GM18519 (cell line): ENCODE data around the gene ZNF462.

Source experiments
- ATAC-seq: cut with Tn5 transposase; IDR thresholded peaks from one replicate; pipeline ENCODE4 v1.9.1; 2021; ENCODE audit warnings: mild to moderate bottlenecking, moderate library complexity; ENCODE audit not compliant: unreplicated experiment, low FRiP score

Gene ZNF462

DNA sequence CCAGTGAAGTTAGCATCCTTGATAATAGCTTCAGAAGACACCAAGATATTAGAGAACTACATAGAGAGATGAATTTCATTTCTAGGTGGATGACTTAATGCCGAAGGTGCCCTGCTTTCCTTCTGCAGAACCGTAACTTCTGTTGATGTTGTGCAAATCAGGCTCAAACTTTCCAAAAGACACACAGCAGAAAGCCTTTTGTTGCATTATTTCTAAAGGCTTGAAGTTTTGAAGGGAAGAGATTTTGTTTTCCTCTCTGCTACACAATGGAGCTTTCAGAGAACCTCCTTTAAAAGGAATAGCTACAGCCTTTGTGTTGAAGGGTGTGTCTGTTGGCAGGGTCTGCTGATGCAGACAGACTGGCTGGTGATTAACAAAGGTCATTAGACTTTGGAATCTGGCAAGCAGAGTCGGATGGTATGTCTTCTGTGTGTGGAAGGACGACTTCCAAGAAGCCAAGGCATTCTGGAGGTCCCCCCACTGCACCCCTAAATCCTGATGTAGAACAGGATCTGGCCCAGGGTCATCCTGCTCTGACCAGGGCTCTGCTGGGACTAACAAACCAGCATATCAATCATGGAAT is 57.8 kb downstream of the ZNF462 start:
- ATAC-seq: no peak

DNA sequence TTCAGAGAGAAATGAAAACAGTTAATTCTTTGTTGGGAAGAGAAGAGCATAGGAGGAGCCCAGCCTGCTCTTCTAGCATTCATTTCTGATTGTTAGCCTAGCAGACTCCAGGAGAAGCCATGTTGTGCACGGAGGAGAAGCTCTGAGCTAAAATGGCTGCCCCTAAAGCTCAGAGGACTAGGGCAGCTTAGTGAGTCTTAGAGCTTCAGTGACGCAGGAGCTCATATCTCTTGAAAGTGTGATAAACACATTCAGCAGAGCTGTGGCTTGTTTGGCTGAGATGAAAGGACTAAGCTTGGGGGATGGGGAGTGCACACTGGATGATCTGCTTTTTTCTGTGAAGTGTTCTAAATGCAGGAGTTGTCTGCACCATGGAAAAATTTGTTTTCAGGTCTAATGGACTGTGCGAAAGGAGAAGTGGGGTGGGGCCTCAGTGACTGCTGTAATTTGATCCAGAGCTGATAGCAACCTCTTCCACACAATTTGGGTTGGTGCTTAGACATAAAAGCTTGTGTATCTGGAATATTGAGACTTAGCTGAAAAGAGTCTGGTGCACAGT is 58.5 kb downstream of the ZNF462 start:
- no peak for ATAC-seq

- ATAC-seq: no peak
Observed at GRCh38 chr9:106922026-106922425, 59.1 kb downstream of the ZNF462 start.

DNA sequence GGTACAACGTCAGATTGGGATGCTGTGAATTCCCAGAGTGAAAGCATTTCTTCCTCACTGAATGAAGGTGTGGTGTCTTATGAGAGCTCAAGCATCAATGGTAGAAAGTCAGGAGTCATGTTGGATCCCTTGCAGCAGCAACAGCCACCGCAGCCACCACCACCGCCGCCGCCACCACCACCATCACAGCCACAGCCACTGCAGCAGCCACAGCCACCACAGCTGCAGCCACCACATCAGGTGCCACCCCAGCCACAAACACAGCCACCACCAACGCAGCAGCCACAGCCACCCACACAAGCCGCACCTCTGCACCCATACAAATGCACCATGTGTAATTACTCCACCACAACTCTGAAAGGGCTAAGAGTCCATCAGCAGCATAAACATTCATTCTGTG is 62.4 kb downstream of the ZNF462 start:
- no peak for ATAC-seq

DNA sequence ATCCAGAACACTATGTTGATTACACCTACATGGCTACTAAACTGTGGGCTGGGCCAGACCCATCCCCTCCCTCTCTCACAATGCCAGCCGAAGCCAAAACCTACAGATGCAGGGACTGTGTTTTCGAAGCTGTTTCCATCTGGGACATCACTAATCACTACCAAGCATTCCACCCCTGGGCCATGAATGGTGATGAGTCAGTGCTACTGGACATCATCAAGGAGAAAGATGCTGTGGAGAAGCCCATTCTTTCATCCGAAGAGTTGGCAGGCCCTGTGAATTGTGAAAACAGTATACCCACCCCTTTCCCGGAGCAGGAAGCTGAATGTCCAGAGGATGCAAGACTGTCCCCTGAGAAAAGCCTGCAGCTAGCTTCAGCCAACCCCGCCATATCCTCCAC is 65.0 kb downstream of the ZNF462 start:
- no peak for ATAC-seq

- ATAC-seq: no peak
Observed at GRCh38 chr9:106928350-106928749, 65.4 kb downstream of the ZNF462 start.

DNA sequence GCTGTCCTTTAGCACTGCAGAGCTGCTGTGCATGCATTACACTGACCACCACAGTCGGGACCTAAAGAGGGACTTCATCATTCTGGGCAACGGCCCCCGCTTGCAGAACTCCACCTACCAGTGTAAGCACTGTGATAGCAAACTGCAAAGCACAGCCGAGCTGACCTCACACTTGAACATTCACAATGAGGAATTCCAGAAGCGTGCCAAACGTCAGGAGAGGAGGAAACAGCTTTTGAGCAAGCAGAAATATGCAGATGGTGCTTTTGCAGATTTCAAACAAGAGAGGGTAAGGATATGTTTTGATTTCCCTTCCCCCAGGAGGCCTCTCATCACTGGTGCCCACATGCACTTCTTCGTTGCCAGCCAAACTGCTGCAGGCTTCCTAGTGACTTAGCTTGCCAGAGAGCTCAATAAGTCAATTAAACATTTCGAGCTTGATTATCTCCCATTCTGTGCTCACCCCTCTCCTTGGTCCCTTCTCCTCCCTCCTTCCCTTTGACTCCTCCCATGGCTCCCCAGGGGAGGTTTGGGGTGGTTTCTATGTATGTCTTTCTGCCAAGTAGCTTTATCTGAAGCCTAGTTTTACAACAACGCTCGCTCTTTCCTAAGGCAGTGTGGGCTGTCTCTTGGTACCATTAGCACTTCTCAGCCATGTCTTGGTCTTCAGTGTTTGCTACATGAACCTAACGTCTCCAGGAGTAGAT is 66.7 kb downstream of the ZNF462 start:
- ATAC-seq: no peak

DNA sequence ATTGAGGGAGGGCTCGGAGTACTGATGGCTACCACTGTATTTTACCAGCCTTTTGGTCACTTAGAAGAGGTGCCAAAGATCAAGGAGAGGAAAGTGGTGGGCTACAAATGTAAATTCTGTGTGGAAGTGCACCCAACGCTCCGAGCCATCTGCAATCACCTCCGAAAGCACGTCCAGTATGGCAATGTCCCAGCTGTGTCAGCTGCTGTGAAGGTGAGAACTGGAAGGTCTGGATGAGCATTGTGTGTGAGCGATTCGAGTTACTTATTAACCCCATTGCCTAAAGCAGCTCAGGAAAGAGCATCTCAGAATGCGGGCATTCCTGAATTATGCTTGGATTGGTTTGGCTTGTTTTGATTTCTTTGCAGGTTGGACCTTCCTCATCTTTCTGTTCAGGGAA is 67.5 kb downstream of the ZNF462 start:
- ATAC-seq: no peak

DNA sequence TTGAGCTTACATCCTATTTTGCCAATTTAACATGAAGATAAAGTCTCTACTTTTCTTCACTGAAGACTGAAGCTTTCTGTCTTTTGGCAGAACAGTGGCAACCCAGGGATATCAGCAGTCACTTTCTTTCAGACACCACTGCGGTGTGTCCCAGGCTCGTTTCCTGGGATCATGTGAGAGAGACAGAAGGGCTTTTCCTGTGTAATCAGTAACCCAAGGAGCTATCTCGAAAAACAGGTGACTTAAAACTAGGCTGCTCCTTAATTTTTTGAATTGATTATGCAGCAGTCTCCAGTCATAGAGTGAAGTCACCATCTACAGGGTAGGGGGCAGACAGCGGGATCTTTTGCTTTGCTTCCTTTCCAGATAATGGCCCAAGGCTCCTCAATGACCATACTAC is 68.5 kb downstream of the ZNF462 start:
- ATAC-seq: no peak

- ATAC-seq: no peak
Observed at GRCh38 chr9:106932178-106932577, 69.2 kb downstream of the ZNF462 start.

DNA sequence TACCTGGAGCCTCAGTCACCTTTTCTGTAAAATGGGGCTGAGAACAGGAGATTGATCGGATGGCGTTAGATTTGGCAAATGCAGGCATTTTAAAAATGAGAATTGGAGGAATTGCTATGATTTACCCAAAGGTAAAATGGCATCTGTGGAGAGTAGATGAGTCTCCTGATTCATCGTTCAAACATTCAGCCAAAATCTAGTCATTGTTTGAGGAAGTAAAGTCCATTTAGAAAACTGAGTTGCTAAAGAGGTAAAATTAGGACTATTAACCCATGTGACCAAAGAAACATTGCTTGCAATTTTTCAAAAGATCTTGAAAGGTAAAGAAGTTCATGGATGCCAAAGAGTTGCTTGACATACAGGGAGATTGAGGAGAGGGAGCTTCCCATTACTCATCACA is 69.7 kb downstream of the ZNF462 start:
- ATAC-seq: no peak

GRCh38 chr9:106933470-106933869 is 70.5 kb downstream of the ZNF462 start:
- no peak for ATAC-seq

DNA sequence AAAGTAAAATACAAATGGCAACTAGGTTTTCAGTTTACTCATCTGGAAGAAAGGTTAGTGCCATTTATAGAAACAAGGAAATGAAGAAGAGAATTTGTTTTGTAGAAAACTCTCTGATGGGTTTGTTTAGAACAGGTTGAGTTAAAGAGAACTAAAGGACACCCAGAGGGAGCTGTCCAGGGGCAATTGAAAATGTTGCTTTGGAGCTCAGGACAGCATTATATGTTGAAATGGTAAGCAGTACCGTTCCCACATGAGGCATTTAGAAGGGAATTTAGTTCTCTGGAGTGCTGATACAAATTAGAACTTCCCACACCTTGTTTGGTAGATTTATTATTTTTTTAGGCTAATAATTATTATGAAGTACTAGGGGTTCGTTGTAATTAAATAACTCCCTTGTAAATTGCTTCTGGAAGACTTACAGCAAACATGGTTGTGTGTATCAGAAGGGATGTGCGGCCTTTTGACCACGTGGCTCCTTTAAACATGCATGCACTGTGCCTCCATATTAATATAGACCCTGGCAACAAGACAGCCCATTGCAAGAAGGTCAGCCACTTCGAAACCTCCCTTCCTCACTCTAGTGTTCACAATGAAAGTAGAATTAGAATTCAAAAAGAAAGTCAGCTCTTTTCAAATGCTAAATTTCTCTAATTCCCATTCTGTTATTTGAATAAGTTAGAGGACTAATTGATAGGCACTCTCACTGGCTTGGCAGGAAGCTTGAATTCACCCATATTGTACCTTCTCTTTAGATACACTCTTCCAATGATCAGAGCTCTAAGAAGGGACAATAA is 71.7 kb downstream of the ZNF462 start:
- ATAC-seq: no peak

GRCh38 chr9:106936680-106937079 is 73.7 kb downstream of the ZNF462 start:
- ATAC-seq: no peak

GRCh38 chr9:106941916-106942315 is 79.0 kb downstream of the ZNF462 start:
- no peak for ATAC-seq

DNA sequence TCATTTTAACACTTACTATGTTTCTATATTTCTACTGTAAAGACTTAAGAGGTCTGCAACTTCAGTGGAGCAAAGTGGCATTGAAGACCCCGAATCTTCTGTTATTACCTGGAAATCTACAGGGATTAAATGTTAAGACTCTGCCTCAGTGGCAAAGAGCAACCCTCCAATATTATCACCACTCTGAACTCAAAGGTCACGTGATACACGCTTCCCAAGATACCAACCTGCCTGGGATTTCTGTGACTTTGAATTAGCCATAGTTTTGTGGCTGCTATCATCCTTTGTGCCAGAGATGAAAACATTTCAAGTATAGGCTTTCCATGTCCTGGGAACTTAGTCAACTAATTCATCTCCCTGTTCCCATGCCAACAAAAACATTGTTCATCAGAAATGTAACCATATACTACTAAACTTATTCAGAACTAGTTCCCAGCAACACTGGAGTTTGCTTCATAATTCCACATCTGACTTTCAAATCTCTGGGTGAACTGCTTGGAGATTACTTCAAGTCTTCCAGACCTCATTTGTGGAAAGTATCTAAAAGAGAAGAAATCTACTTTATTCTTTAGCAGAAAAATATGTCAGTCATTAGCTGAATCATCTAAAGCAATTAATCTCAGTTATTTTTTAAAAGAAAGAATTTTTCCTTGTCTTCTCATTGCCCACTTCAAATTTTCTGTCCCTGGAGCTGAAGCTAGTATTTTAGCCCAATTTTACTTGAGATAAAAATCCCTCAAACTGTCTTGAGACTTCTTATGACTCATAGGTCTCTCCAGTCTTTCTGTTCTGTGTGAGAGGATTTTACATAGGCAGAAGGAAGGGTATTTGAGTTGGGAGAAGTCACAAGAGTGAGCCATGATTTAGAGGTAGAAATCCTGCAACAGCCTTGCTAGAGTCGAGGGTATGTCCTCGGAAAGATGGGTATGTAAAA is 83.0 kb downstream of the ZNF462 start:
- ATAC-seq: no peak

DNA sequence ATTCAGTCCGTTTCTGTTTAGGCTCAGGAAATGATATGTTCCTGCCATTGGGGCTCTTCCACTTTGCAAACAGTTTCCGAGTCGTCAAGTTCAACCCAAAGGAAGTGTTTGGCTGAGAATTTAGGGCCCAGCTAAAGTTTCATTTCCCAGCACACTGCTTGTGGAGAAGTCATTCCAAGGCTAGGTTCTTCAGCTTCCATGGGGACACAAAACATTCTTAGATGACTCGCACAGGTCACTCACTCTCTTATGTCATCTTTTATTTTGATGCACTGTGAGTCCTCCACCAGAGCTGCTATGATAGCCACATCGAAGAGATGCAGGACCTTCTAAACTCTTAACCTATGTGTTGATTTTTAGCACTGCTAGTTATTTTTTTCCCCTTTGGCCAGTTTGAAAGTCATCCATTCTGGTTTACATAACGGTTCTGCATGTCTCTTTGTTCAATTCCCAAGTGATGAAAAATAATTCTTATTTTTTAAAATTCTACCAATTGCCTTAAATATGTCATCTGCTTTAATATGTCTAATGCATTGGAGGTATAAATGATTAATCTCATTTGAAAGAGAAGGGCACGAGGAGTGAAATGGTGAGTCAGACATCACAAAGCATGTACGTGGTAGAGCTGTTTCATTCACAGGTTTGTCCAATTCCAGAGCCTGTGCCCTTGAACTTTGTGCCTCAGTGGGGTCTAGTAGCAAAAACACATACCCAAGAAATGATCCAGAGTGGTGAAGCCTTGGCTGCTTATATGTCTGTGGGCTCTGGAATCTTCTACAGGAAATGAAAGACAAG is 84.3 kb downstream of the ZNF462 start:
- no peak for ATAC-seq

DNA sequence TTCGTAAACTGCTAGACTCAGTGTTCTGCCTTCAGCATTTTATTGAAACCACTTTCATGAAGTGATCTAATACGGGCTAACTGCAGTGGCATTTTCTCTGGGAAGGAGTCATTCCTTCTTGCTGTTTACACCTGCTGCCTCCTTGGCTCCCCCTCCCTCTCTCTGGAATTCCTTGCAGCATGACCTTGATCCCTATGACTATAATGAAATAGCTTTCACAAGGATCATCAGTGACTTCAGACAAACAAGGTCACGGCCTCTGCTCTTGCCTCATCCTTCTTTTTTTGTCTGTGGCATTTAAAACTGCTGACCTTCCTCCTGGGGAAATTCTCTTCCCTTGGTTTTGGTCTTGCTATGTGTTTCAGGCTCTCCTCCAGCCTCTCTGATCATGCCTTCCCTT is 90.2 kb downstream of the ZNF462 start:
- no peak for ATAC-seq

- no peak for ATAC-seq
Observed at GRCh38 chr9:106954558-106954957, 91.6 kb downstream of the ZNF462 start.
